HUDEP-2 (cell line): ENCODE results near the gene C1R.

Source experiments
- DNase-seq, 76 experiments: peaks; one replicate each; lab custom pipeline; 2025; ENCODE audit not compliant: unreplicated experiment in 76 of 76; lab: John Stamatoyannopoulos, UW

C1R gene

GRCh38 chr12:7092229-7092985, at the start of gene C1R:
Gene C1R (minus strand): TSS chr12:7092445. CDS start chr12:7092388, 57 bp downstream.
- peak in 44 of 76 experiments; percentile 1 to 58 (median 25) for DNase-seq

DNA sequence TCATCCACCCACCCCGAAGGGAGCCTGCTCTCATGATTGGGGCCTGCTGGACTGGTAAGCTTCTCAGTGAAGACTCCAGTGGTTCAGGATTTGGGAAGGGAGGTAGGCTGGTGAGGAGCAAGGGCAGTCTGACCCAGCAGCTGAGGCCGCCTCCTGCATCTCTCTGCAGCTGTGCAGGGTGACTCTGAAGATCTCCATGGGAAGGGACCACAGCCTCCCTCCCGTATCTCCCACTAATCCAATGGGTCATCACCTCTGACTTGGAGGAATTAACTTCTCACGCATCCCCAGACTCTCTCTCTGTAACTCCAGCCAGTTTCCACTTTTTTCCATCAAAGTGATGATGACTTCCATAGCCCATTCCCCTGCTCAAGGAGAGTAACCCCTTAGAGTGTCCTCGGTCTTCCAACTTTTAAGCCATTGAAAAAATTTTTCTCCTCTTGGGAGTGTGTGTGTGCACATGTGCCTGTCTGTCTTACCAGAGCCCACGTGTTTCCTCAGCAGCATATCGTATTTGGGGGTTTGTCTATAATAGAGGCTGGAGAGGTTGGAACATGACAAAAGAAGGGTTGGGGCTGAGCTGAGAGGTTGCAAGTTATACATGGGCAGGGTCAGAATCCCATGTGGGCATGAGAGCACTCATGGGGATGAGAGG, 49.2 kb upstream of the C1R start:
- DNase-seq: no peak

- DNase-seq: no peak
Measured at GRCh38 chr12:7139200-7139599, 47.0 kb upstream of the C1R start.

GRCh38 chr12:7137908-7138307, 45.7 kb upstream of the C1R start:
- no peak for DNase-seq

DNA sequence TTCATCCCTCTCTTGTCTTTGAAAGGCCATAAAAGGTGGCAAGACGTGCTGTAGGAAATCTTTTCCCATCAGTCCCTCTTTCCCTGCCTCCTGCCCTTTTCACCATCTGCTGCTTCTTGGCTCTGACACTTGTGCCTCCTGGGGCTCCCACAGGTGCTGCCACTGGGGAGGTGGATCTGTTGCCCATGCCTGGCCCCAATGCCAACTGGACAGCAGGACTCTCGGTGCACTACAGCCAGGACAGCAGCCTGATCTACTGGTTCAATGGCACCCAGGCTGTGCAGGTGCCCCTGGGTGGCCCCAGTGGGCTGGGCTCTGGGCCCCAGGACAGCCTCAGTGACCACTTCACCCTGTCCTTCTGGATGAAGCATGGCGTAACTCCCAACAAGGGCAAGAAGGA, 44.4 kb upstream of the C1R start:
- DNase-seq: no peak

DNA sequence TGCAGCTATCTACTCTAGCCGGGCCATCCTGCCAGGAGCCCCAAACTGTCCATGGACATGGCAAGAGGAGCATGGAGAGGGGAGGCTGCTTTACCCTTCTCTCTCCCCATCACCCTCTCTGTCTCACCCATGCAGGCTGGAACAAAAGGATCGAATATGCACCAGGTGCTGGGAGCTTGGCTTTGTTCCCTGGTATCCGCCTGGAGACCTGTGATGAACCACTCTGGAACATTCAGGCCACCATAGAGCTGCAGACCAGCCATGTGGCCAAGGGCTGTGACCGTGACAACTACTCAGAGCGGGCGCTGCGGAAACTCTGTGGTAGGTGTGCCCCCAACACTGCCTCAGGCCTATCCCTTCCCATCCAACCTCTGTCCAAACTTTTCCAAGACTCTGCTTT, 43.8 kb upstream of the C1R start:
- DNase-seq: no peak

- no peak for DNase-seq
Measured at GRCh38 chr12:7134396-7135166, 42.3 kb upstream of the C1R start.

DNA sequence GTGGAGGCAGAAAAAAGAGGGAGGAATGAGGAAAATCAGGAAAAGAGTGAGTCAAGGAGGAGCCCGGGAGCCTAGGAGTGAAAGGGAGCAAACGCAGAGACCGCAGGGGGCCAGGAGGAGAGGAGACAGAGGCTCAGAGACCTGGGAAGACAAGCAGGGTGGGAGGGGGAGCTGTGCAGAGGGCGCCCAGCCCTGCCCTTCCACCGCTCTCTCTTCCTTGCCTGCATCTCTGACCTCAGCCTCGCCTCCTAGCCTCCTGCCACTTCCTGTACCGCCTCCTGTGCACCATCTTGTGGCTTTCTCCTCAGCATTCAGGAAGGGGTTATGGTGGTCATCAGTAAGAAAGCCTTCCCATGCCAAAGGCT, 39.2 kb upstream of the C1R start:
- no peak for DNase-seq

DNA sequence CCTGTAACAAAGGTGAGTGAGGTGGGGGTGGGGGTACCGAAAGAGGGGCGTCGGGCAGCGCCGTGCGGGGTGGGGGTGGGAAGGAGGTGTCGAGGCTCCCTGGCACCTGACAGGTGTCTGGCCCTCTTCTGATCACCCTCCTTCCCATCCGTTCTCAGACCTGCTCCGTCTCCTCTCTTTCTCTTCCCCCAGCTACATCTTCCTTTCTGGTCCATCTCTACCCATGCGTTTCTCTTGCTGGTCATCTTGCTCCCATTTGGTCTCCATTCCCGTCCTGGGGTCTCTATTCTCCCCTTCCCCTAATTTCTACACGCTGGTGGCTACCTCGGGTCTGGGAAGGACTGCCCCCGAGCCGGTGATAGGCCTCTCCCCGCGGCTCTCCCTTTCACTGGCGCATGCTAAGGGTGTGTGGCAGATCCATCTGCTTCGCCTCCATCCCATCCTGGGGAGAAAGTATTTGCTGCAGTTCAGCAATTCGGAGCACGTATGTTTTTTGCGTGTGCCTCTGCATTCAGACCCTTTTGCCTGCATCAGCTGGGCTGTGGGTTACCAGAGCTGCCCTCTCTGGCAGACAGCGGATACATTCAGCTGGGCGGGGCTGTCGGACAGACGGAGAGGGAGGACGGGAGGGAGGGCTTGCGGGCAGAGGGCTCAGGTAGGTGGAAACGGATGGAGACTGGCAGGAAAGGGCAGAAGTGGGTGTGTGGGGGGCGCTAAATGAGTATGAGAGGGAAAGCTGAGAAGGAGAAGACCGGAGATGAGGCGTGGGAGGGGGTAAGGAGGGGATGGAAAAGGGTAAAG, 38.7 kb upstream of the C1R start:
- DNase-seq: peak in 17 of 76 experiments; percentile 5 to 39 (median 18)

DNA sequence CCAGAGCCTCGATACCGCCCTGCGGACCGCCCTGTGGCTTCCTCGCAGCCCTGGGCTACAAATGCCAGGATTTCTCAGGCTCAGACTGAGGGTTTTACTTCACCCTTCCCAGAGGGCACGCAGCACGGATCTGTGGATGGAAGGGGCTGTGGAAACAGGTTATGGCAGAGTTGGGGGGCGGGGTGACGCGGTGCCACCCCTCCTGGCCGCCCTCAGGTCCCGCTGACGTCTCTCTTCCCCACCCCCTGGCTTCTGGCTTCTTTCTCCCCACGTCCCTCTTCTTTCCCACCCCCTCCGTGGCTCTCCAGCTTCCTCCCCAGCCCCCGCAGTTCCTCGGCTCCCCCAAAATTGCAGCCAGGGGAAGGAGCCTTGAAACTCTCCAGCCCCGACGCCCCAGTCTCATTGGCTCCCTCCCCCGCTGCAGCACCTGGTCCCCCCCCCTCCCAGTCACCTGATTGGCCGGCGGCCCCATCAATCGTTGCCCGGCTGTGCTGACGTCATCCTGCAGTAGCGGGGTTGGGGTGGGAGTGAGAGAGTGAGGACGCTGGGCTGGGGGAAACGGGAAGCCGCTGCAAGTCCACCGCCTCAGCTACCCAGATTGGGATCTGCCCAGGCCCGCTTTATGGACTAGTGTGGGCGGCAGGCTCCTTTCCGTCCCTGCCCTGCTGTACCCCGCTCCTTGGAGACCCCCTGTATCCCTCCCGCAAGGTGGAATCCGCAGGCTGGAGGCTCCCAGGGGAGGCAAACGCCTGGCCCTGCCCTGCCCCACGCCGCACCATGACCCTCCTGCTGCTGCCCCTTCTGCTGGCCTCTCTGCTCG, 37.8 kb upstream of the C1R start, which contains the start of gene CLSTN3:
Gene CLSTN3 (plus strand): TSS at position 500 of the 820 bp plus-strand sequence. CDS start 278 bp downstream, at position 778.
- peak in 67 of 76 experiments; percentile 8 to 84 (median 63) for DNase-seq

GRCh38 chr12:7129287-7129871, 37.1 kb upstream of the C1R start:
- DNase-seq: no peak

GRCh38 chr12:7128681-7129286, 36.5 kb upstream of the C1R start, which contains the start of gene RBP5:
Gene RBP5 (minus strand): TSS chr12:7128889. CDS start chr12:7128775, 114 bp downstream.
- DNase-seq: no peak

- DNase-seq: no peak
Measured at GRCh38 chr12:7127916-7128626, 35.8 kb upstream of the C1R start.

DNA sequence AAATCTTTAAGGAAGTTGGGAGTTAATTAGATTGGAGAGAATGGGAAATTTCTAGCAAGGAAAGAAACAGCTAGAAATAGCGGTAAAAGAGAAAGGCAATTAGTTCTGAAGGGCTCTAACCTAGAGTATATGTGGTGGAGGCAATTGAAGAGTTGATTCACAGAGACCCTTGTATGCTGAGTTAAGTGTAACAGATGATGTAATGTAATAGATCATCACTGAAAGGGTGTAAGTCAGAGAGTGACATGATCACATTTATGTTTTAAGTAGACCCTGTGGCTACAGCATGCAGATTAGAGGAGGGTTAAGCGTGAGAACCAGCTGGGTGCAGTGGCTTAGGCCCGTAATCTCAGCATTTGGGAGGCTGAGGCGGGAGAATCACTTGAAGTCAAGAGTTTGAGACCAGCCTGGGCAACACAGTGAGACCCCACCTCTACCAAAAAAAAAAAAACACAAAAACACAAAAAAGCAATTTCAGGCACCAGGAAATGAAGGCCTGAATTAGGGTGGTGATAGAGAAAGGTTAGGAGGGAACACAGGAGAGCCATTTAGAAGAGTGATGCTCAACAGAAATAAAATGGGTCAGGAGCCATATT, 33.5 kb upstream of the C1R start:
- no peak for DNase-seq

GRCh38 chr12:7123806-7124522, 31.7 kb upstream of the C1R start:
- no peak for DNase-seq

DNA sequence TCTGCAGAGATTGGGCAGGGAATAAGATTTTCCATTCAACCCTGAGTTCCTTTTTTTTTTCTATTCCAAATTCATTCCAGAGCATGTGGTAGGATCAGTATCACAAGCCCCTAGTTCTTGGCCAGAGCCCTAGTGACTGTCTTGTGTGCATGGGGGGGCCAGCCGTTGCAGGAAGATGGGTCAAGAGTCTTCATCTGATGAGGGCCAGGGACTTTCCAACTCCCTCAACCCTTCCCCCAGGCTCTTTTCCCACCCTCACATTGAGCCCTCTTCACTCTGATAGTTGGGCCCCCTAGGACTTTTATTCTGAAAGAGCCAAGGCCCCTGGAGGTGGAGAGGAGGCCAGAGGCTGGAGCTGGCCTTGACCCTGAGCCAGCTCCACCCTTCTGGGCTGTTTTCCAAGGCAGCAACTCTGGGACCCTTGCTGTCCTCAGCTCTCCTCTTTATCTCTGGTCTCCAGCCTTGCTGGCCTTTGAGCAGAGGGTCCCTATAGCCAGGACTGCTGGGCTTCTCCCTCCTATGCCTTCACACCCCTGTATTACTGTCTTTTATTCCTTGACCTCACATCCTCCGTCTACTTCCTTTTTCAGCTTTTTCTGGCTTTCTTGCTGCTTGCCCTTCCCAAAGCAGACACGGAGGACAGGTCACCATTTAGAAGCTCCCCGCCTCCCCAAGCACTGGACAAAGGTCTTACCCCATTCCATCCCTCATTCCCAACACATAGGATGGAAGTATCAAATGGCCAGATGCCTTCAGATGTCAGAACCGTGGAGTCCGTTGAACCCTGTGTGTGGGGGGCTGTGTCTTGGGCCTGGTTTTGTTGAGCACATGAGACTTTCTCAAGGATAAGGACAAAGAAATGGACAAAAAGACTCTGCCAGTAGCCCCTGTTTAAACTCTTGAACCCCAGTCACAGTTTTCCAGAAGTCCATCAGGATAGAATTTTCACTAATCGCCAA, 30.8 kb upstream of the C1R start:
- DNase-seq: peak in 52 of 76 experiments; percentile 5 to 78 (median 38)
